Sigmoid colon (tissue), 7 donors: ENCODE data around the gene OPN4. TPM values are rescaled to one million over a fixed set of nuclear protein-coding genes. Genes with fewer than 3 reads are reported as not detected.

ENCODE experiments used
- DNase-seq: peaks from one replicate; pipeline ENCODE4 v3.0.0-alpha.2; 2019
- H3K27ac ChIP-seq, 4 donors: fragments of 200-600 bp; sonication (generic); one replicate each; pipeline ENCODE4 v1.5.1; 2016 to 2019; ENCODE audit warnings: mild to moderate bottlenecking in 1 of 4
- H3K27me3 ChIP-seq, 3 donors: fragments of 200-600 bp; sonication (generic); one replicate each; pipeline ENCODE4 v1.5.1; 2019; ENCODE audit warnings: mild to moderate bottlenecking in 1 of 3
- H3K36me3 ChIP-seq, 4 donors: fragments of 200-600 bp; sonication (generic); one replicate each; pipeline ENCODE4 v1.5.1; 2016 to 2019
- H3K4me1 ChIP-seq, 4 donors: fragments of 200-600 bp; sonication (generic); one replicate each; pipeline ENCODE4 v1.5.1; 2017 to 2019
- H3K4me3 ChIP-seq, 4 donors: fragments of 200-600 bp; sonication (generic); one replicate each; pipeline ENCODE4 v1.5.1; 2017 to 2019; ENCODE audit warnings: mild to moderate bottlenecking in 2 of 4, moderate library complexity in 1 of 4
- H3K9me3 ChIP-seq, 4 donors: fragments of 200-600 bp in 3 of 4; sonication (generic) in 3 of 4; one replicate each; pipeline versions ENCODE4 v1.5.1 to v1.6.1; 2013 to 2019
- CTCF ChIP-seq, 4 experiments: fragments of 450-650 bp in 3 of 4; fragments of 200-600 bp in 1 of 4; IDR thresholded peaks; one replicate each; pipeline ENCODE4 v1.5.1; 2016 to 2019; ENCODE audit warnings: antibody characterized with exemption in 4 of 4, mild to moderate bottlenecking in 3 of 4, moderate library complexity in 2 of 4
- EP300 ChIP-seq, 4 donors: sonication (generic); formaldehyde crosslinking; IDR thresholded peaks; one replicate each; pipeline ENCODE4 v1.6.1; 2017; ENCODE audit warnings: antibody characterized with exemption in 4 of 4
- POLR2A ChIP-seq, 2 donors: fragments of 450-650 bp; IDR thresholded peaks; one replicate each; pipeline ENCODE4 v1.6.1; 2016; ENCODE audit warnings: antibody characterized with exemption in 2 of 2, mild to moderate bottlenecking in 2 of 2, moderate library complexity in 2 of 2
- POLR2AphosphoS5 ChIP-seq, 4 donors: sonication (generic); formaldehyde crosslinking; IDR thresholded peaks; one replicate each; pipeline ENCODE4 v1.6.1; 2017; ENCODE audit warnings: antibody characterized with exemption in 4 of 4
- WGBS, 2 donors: extraction: QIAGEN DNeasy Blood & Tissue Kit; methylation state at CpG; one replicate each; pipeline ENCODE4 v1.1.7; 2013; 5-methylcytosine and 5-hydroxymethylcytosine counted together
- intact Hi-C: fragments of 100-400 bp; cut with DNase I; formaldehyde crosslinking; loops from one replicate; pipeline ENCODE4 v1.15.1; 2023
- polyA plus RNA-seq, 3 donors: library from polyadenylated mRNA; stranded (reverse); fragments of 200-250 nt; gene quantifications; one replicate each; pipeline ENCODE4 v1.2.3, GENCODE V29; 2013
- total RNA-seq, 4 donors: library from RNA; depleted of rRNA; stranded (reverse); fragments of >200 nt; gene quantifications; one replicate each; pipeline ENCODE4 v1.1.0, GENCODE V29; 2016
- donor health status: healthy with polysubstance abuse.
- donor health status: Bipolar disorder and iron deficiency.
- donor health status: healthy.

Gene OPN4
- total and polyA plus RNA-seq, 7 donors = 0.04 TPM; not detected in 6

DNA sequence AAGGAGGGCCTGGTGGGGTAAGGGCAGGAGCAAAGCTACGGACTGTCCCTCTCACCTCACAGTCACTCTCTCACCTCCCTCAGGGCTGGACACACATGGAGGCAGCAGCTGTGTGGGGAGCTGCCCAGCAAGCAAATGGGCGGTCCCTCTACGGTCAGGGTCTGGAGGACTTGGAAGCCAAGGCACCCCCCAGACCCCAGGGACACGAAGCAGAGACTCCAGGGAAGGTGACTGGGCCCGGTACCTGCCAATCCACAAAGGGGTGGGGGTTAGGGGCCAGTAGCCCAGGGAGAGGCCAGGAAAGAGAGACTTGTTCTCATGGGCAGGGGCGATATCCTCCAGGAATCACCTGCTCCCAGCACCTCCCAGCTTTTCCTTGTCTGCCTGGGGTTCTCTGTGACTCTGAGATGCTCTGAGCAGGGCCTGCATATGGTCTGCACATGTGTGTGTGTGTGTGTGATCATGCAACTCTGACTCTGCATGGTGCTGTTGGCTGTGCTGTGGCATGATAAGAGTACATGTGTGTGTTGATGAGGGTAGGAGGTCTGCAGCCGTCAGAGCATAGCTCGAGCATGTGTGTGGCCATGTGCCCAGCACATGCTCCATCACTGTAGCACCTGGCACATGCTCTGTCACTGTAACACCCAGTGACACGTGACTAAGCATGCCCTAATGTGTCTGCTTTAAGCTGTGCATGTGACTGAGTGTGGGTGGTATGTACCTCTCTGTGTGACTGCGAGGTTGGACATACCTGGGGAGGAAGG lies 9.4 kb downstream of the OPN4 start:
- H3K4me3 ChIP-seq = no peak overlapping the region
- no peak for TF ChIP-seq EP300 (IDR thresholded peaks at IDR 0.05)
- TF ChIP-seq POLR2AphosphoS5 (IDR thresholded peaks at IDR 0.05) = no peak
- no peak for TF ChIP-seq CTCF (IDR thresholded peaks at IDR 0.05)
- TF ChIP-seq POLR2A (IDR thresholded peaks at IDR 0.05) = no peak
- peak overlapping the region in 3 of 4 donors; percentile 51 to 96 (median 94) for H3K27ac ChIP-seq
- H3K27me3 ChIP-seq = no peaks in the 10 kb centered on the region
- peaks cover 0 to 46% (median 37%) of the 10 kb centered on the region in 4 donors for H3K4me1 ChIP-seq
- H3K36me3 ChIP-seq = no peaks in the 10 kb centered on the region
- DNase-seq = no peak
- WGBS, 2 donors = 80 to 86% methylated on average over 10 of the region's 10 CpGs
- no peaks in the 10 kb centered on the region for H3K9me3 ChIP-seq
- intact Hi-C loops = no loop called here

- intact Hi-C loops = loop anchor here (5.0 kb wide), 2 partner anchors 142 to 262 kb away; partner anchors contain the start of gene WAPL
- H3K36me3 ChIP-seq = no peaks in the 10 kb centered on the region
- no peaks in the 10 kb centered on the region for H3K27me3 ChIP-seq
- TF ChIP-seq POLR2AphosphoS5 (IDR thresholded peaks at IDR 0.05) (no peak), EP300 (IDR thresholded peaks at IDR 0.05) (peak in 1 of 4 donors; percentile 37), POLR2A (IDR thresholded peaks at IDR 0.05) (no peak), CTCF (IDR thresholded peaks at IDR 0.05) (no peak)
- H3K9me3 ChIP-seq = no peaks in the 10 kb centered on the region
- peaks cover 0 to 51% (median 37%) of the 10 kb centered on the region in 4 donors for H3K4me1 ChIP-seq
- H3K4me3 ChIP-seq = no peak overlapping the region
- 80 to 83% methylated on average over 13 of the region's 13 CpGs for WGBS, 2 donors
- no peak for DNase-seq
- H3K27ac ChIP-seq = peak overlapping the region; percentile 51 to 96 (median 92)
These were observed 10.2 kb downstream of the OPN4 start for GRCh38 chr10:86664341-86665217.

- H3K27me3 ChIP-seq = no peaks in the 10 kb centered on the region
These were observed 10.9 kb downstream of the OPN4 start for GRCh38 chr10:86665218-86665607.

DNA sequence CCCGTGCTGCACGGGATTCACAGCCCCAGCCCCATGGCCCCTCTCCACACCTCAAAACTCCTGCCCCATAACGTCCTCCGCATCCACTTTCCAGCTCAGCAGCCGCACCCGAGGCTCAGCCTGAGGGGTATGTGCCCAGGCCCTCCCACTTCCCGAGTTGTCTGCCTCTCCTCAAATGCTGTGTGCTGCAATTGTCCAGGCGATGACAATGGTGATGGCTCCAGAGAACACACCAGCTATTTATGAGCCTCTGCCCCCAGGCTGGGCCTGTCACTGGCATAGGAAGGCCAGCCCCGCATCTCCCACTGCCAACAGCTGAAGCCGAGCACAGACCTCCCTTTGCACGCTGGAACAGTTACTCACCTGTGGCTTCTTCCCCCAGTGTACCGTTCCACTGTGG lies 11.5 kb downstream of the OPN4 start:
- no peaks in the 10 kb centered on the region for H3K9me3 ChIP-seq
- DNase-seq = no peak
- H3K36me3 ChIP-seq = no peaks in the 10 kb centered on the region
- H3K4me3 ChIP-seq = no peak overlapping the region
- H3K27me3 ChIP-seq = no peaks in the 10 kb centered on the region
- peaks cover 0 to 64% (median 43%) of the 10 kb centered on the region in 4 donors for H3K4me1 ChIP-seq
- intact Hi-C loops = loop anchor here (5.0 kb wide), 2 partner anchors 144 to 264 kb away; partner anchors contain the start of gene WAPL
- H3K27ac ChIP-seq = peak overlapping the region; percentile 51 to 96 (median 92)
- TF ChIP-seq POLR2AphosphoS5 (IDR thresholded peaks at IDR 0.05) (no peak), POLR2A (IDR thresholded peaks at IDR 0.05) (no peak), CTCF (IDR thresholded peaks at IDR 0.05) (no peak), EP300 (IDR thresholded peaks at IDR 0.05) (no peak)
- WGBS, 2 donors = 77 to 82% methylated on average over 12 of the region's 12 CpGs

More at GRCh38 chr10:86665218-86665607, 10.9 kb downstream of the OPN4 start:
- H3K27ac ChIP-seq = peak overlapping the region; percentile 51 to 96 (median 92)
- H3K9me3 ChIP-seq = no peaks in the 10 kb centered on the region
- peaks cover 0 to 58% (median 40%) of the 10 kb centered on the region in 4 donors for H3K4me1 ChIP-seq
- no peak for DNase-seq
- TF ChIP-seq POLR2A (IDR thresholded peaks at IDR 0.05) (no peak), CTCF (IDR thresholded peaks at IDR 0.05) (no peak), EP300 (IDR thresholded peaks at IDR 0.05) (no peak), POLR2AphosphoS5 (IDR thresholded peaks at IDR 0.05) (no peak)
- intact Hi-C loops = loop anchor here (5.0 kb wide), 2 partner anchors 143 to 263 kb away; partner anchors contain the start of gene WAPL
- 88 to 91% methylated on average over 7 of the region's 7 CpGs for WGBS, 2 donors
- H3K4me3 ChIP-seq = no peak overlapping the region
- H3K36me3 ChIP-seq = no peaks in the 10 kb centered on the region
